HG02610 (cell line): ENCODE measurements around the gene MED25.
"Not testable (repeated sequence)": the region's sequence is repeated elsewhere in the genome, so short reads cannot be mapped to it uniquely, and the experiment has no call there.

Source experiments
- ATAC-seq: cut with Tn5 transposase; IDR thresholded peaks from one replicate; pipeline ENCODE4 v1.9.1; 2021; ENCODE audit warnings: mild to moderate bottlenecking, moderate library complexity; ENCODE audit not compliant: unreplicated experiment

MED25 gene

GRCh38 chr19:49814010-49814409, 4.1 kb upstream of the MED25 start:
- ATAC-seq: no peak

GRCh38 chr19:49816590-49816989, 1.5 kb upstream of the MED25 start:
- ATAC-seq: no peak

- ATAC-seq: no peak
Observed at GRCh38 chr19:49818649-49819370, 721 bp downstream of the MED25 start.

GRCh38 chr19:49819452-49820115, 1.5 kb downstream of the MED25 start:
- ATAC-seq: not testable (repeated sequence)

GRCh38 chr19:49820125-49820524, 2.0 kb downstream of the MED25 start:
- ATAC-seq: no peak

GRCh38 chr19:49823472-49823871, 5.4 kb downstream of the MED25 start:
- no peak for ATAC-seq

- ATAC-seq: no peak
Observed at GRCh38 chr19:49824662-49825061, 6.6 kb downstream of the MED25 start.

GRCh38 chr19:49827034-49827433, 8.9 kb downstream of the MED25 start:
- no peak for ATAC-seq

GRCh38 chr19:49829200-49829599, 11.1 kb downstream of the MED25 start:
- no peak for ATAC-seq

GRCh38 chr19:49829721-49830120, 11.6 kb downstream of the MED25 start:
- ATAC-seq: no peak

- ATAC-seq: no peak
Observed at GRCh38 chr19:49830766-49831165, 12.7 kb downstream of the MED25 start.

GRCh38 chr19:49831592-49831991, 13.5 kb downstream of the MED25 start:
- ATAC-seq: no peak

- ATAC-seq: no peak
Observed at GRCh38 chr19:49832556-49832955, 14.5 kb downstream of the MED25 start.

- ATAC-seq: no peak
Observed at GRCh38 chr19:49833599-49833998, 15.5 kb downstream of the MED25 start.

GRCh38 chr19:49835562-49835961, 17.5 kb downstream of the MED25 start:
- no peak for ATAC-seq

- no peak for ATAC-seq
Observed at GRCh38 chr19:49836176-49837008, 18.3 kb downstream of the MED25 start.

GRCh38 chr19:49837009-49837310, 18.9 kb downstream of the MED25 start:
- ATAC-seq: no peak

GRCh38 chr19:49837425-49837824, 19.3 kb downstream of the MED25 start:
- ATAC-seq: no peak

- no peak for ATAC-seq
Observed at GRCh38 chr19:49838885-49839588, 20.9 kb downstream of the MED25 start.

GRCh38 chr19:49839713-49840112, 21.6 kb downstream of the MED25 start:
- ATAC-seq: no peak

- ATAC-seq: no peak
Observed at GRCh38 chr19:49840321-49840720, 22.2 kb downstream of the MED25 start.
